Right lobe of liver (tissue), 5 donors: Measurements from ENCODE around the gene BRD3OS. TPM values are rescaled to one million over a fixed set of nuclear protein-coding genes. Genes with fewer than 3 reads are reported as not detected.

ENCODE experiments used
- total RNA-seq, 6 experiments: library from RNA; depleted of rRNA in 2 of 6; stranded (reverse); fragments of >200 nt in 2 of 6; fragmentation: NEBNext Ultra II Directional in 3 of 6; extraction: Animal tissue kit (Norgen Biotek cat#: 25700) in 3 of 6; gene quantifications; one replicate each; pipeline versions ENCODE4 v1.1.0 to v1.2.4, GENCODE V29; 2016 to 2023
- donor health status: DM: no; HTN: no; CAD: no.
- donor health status: DM: no; HTN: no; CAD: no.
- donor health status: DM: no; HTN: yes; CAD: no.
- donor health status: DM: no; HTN: yes; CAD: no.

The BRD3OS gene
- total RNA-seq, 6 experiments from 2014 or later = 3.2 to 8.1 (median 5.9) TPM

Other genes with a start within 250 kb of the BRD3OS start
- gene VAV2, start 33.2 kb upstream of the BRD3OS start, total RNA-seq = 10 to 100 TPM; 30.1 to 44.3 (median 34.9) TPM
- gene BRD3, start 42.5 kb downstream of the BRD3OS start, total RNA-seq = 10 to 100 TPM; 10.7 to 25.4 (median 21.1) TPM
- 10 to 100 TPM; 16.6 to 24.0 (median 19.9) TPM for gene WDR5, start 110.6 kb downstream of the BRD3OS start, total RNA-seq
- gene RNU6ATAC, start 139.1 kb downstream of the BRD3OS start, total RNA-seq = 10 to 100 TPM in 4 of 6 experiments, not detected in 2; 17.4 to 91.1 (median 42.6) TPM